Neural cell (in vitro differentiated cells): ENCODE results near the gene GRID1. TPM values are rescaled to one million over a fixed set of nuclear protein-coding genes. Genes with fewer than 3 reads are reported as not detected.
"Not testable (repeated sequence)": the region's sequence is repeated elsewhere in the genome, so short reads cannot be mapped to it uniquely, and the experiment has no call there.

Experiments used
- H2AFZ ChIP-seq: fragments of 200-600, 300-800 bp; sonication (generic), shearing (Covaris generic); 2 replicates; pipeline ENCODE4 v1.6.0; 2014; ENCODE audit warnings: low read depth, mild to moderate bottlenecking, antibody characterized with exemption, low read length, moderate library complexity
- H3F3A ChIP-seq: fragments of 200-600 bp; shearing (Covaris generic); 2 replicates; pipeline ENCODE4 v1.6.1; 2016; ENCODE audit warnings: mild to moderate bottlenecking, moderate library complexity, mixed read lengths, antibody characterized with exemption, low read length; ENCODE audit not compliant: insufficient read depth, poor library complexity, severe bottlenecking
- H3K27ac ChIP-seq: fragments of 200-600, 300-800 bp; sonication (generic), shearing (Covaris generic); 2 replicates; pipeline ENCODE4 v1.5.1; 2014; ENCODE audit warnings: mild to moderate bottlenecking, low read length, moderate library complexity
- H3K27me3 ChIP-seq: fragments of 300-800, 200-600 bp; sonication (generic), shearing (Covaris generic); 2 replicates; pipeline ENCODE4 v1.6.0; 2014; ENCODE audit warnings: mild to moderate bottlenecking, low read depth, low read length, moderate library complexity; ENCODE audit not compliant: insufficient read depth
- H3K36me3 ChIP-seq: fragments of 300-800, 200-600 bp; sonication (generic), shearing (Covaris generic); 2 replicates; pipeline ENCODE4 v1.5.1; 2014; ENCODE audit warnings: mild to moderate bottlenecking, antibody characterized with exemption, low read length, moderate library complexity; ENCODE audit not compliant: insufficient read depth
- H3K4me2 ChIP-seq: fragments of 300-800, 200-600 bp; sonication (generic), shearing (Covaris generic); 2 replicates; pipeline ENCODE4 v1.6.0; 2014; ENCODE audit warnings: mild to moderate bottlenecking, low read length
- H3K4me3 ChIP-seq: fragments of 300-800, 200-600 bp; sonication (generic), shearing (Covaris generic); 2 replicates; pipeline ENCODE4 v1.5.1; 2014; ENCODE audit warnings: mild to moderate bottlenecking, low read length, moderate library complexity
- H3K79me2 ChIP-seq: fragments of 200-600 bp; shearing (Covaris generic); replicated peaks from 2 replicates; pipeline ENCODE4 v1.6.0; 2014; ENCODE audit warnings: mild to moderate bottlenecking, low read length, moderate library complexity; ENCODE audit not compliant: insufficient read depth
- H3K9ac ChIP-seq: fragments of 300-800, 200-600 bp; sonication (generic), shearing (Covaris generic); 2 replicates; pipeline ENCODE4 v1.6.1; 2016; ENCODE audit warnings: mild to moderate bottlenecking, low read length, mixed read lengths
- H3K9me2 ChIP-seq: fragments of 200-600 bp; shearing (Covaris generic); 2 replicates; pipeline ENCODE4 v1.6.1; 2016; ENCODE audit warnings: mild to moderate bottlenecking, low read length, mixed read lengths; ENCODE audit not compliant: insufficient read depth
- H3K9me3 ChIP-seq: fragments of 200-600, 300-800 bp; sonication (generic), shearing (Covaris generic); 2 replicates; pipeline ENCODE4 v1.6.1; 2016; ENCODE audit warnings: mild to moderate bottlenecking, mixed run types, low read length, moderate library complexity, mixed read lengths
- H4K20me1 ChIP-seq: fragments of 200-600 bp; shearing (Covaris generic); 2 replicates; pipeline ENCODE4 v1.6.1; 2016; ENCODE audit warnings: mild to moderate bottlenecking, mixed run types; ENCODE audit not compliant: insufficient read depth
- CTCF ChIP-seq: fragments of 450-650 bp; IDR thresholded peaks from 2 replicates; pipeline ENCODE4 v1.5.1; 2014; ENCODE audit warnings: antibody characterized with exemption, mild to moderate bottlenecking, moderate library complexity; ENCODE audit not compliant: poor library complexity, severe bottlenecking
- EP300 ChIP-seq: fragments of 450-650 bp; conservative IDR thresholded peaks from 2 replicates; pipeline ENCODE4 v1.6.1; 2014; ENCODE audit warnings: antibody characterized with exemption, mild to moderate bottlenecking, moderate library complexity; ENCODE audit not compliant: poor library complexity, severe bottlenecking
- EZH2 ChIP-seq: fragments of 200-600, 300-800 bp; shearing (Covaris generic), sonication (generic); IDR thresholded peaks from 2 replicates; pipeline ENCODE4 v1.6.1; 2014; ENCODE audit warnings: antibody characterized with exemption, low read length, borderline replicate concordance, mild to moderate bottlenecking; ENCODE audit not compliant: insufficient read depth, poor library complexity, severe bottlenecking
- MXI1 ChIP-seq: fragments of 450-650 bp; conservative IDR thresholded peaks from 2 replicates; pipeline ENCODE4 v1.6.1; 2014; ENCODE audit warnings: antibody characterized with exemption, mild to moderate bottlenecking; ENCODE audit not compliant: poor library complexity, severe bottlenecking
- POLR2AphosphoS5 ChIP-seq: IDR thresholded peaks from 2 replicates; pipeline ENCODE4 v1.6.1; 2012
- RAD21 ChIP-seq: fragments of 450-650 bp; conservative IDR thresholded peaks from 2 replicates; pipeline ENCODE4 v1.6.1; 2014; ENCODE audit warnings: antibody characterized with exemption, mild to moderate bottlenecking, moderate library complexity
- REST ChIP-seq: IDR thresholded peaks from 2 replicates; pipeline ENCODE4 v1.6.1; 2012; ENCODE audit warnings: borderline replicate concordance
- SMC3 ChIP-seq: fragments of 450-650 bp; conservative IDR thresholded peaks from 2 replicates; pipeline ENCODE4 v1.6.1; 2014; ENCODE audit warnings: antibody characterized with exemption, mild to moderate bottlenecking, moderate library complexity; ENCODE audit not compliant: poor library complexity
- TAF1 ChIP-seq: IDR thresholded peaks from 2 replicates; pipeline ENCODE4 v1.6.1; 2012; ENCODE audit warnings: low read depth
- polyA plus RNA-seq: library from polyadenylated mRNA; depleted of rRNA; stranded (reverse); fragments of >200 nt; gene quantifications from 2 replicates; pipeline ENCODE4 v1.2.3, GENCODE V29; 2014

The GRID1 gene
- polyA plus RNA-seq, 1 donor from 2014 or later: 7.3 TPM

GRCh38 chr10:85946713-85947326 lies 419.8 kb downstream of the GRID1 start:
- H3K79me2 ChIP-seq: no peaks in the 10 kb centered on the region
- no peaks in the 10 kb centered on the region for H3K27me3 ChIP-seq
- H3K4me3 ChIP-seq: no peak overlapping the region
- no peak overlapping the region for H3K4me2 ChIP-seq
- H3K9me2 ChIP-seq: no peaks in the 10 kb centered on the region
- no peak overlapping the region for H2AFZ ChIP-seq
- no peaks in the 10 kb centered on the region for H3K9me3 ChIP-seq
- no peak overlapping the region for H3K9ac ChIP-seq
- H3F3A ChIP-seq: no peaks in the 10 kb centered on the region
- H4K20me1 ChIP-seq: no peaks in the 10 kb centered on the region
- TF ChIP-seq RAD21 (no peak), EZH2 (no peak), SMC3 (no peak), MXI1 (no peak), POLR2AphosphoS5 (no peak)
- H3K27ac ChIP-seq: no peak overlapping the region
- no peaks in the 10 kb centered on the region for H3K36me3 ChIP-seq

GRCh38 chr10:85936161-85936560 lies 430.4 kb downstream of the GRID1 start:
- Histone ChIP-seq H4K20me1 (no peaks in the 10 kb centered on the region), H3K36me3 (no peaks in the 10 kb centered on the region), H3K27me3 (no peaks in the 10 kb centered on the region), H3F3A (no peaks in the 10 kb centered on the region), H2AFZ (no peak overlapping the region), H3K9ac (no peak overlapping the region), H3K4me2 (no peak overlapping the region), H3K79me2 (no peaks in the 10 kb centered on the region), H3K9me3 (no peaks in the 10 kb centered on the region), H3K4me3 (no peak overlapping the region), H3K9me2 (no peaks in the 10 kb centered on the region), H3K27ac (no peak overlapping the region)
- no peak for TF ChIP-seq RAD21
- TF ChIP-seq EP300: no peak
- no peak for TF ChIP-seq TAF1
- no peak for TF ChIP-seq SMC3
- TF ChIP-seq EZH2: no peak

- Histone ChIP-seq H3K27ac (no peak overlapping the region), H2AFZ (no peak overlapping the region), H3K36me3 (no peaks in the 10 kb centered on the region), H3K79me2 (no peaks in the 10 kb centered on the region), H3K4me2 (no peak overlapping the region), H4K20me1 (no peaks in the 10 kb centered on the region), H3K9me2 (no peaks in the 10 kb centered on the region), H3K9ac (no peak overlapping the region), H3F3A (no peaks in the 10 kb centered on the region), H3K9me3 (no peaks in the 10 kb centered on the region), H3K27me3 (no peaks in the 10 kb centered on the region), H3K4me3 (no peak overlapping the region)
- no peak for TF ChIP-seq EP300
- TF ChIP-seq REST: no peak
- TF ChIP-seq TAF1: no peak
- TF ChIP-seq CTCF: no peak
- no peak for TF ChIP-seq MXI1
- no peak for TF ChIP-seq EZH2
- TF ChIP-seq RAD21: no peak
- no peak for TF ChIP-seq SMC3
- TF ChIP-seq POLR2AphosphoS5: no peak
These were observed 432.0 kb downstream of the GRID1 start for GRCh38 chr10:85934586-85934985.

- H3F3A ChIP-seq, H3K27me3 ChIP-seq, H4K20me1 ChIP-seq, H3K79me2 ChIP-seq, H3K9ac ChIP-seq, H3K9me3 ChIP-seq, H3K36me3 ChIP-seq, H3K4me3 ChIP-seq, H3K9me2 ChIP-seq, H3K27ac ChIP-seq, H3K4me2 ChIP-seq, H2AFZ ChIP-seq: not testable (repeated sequence)
These were observed 436.6 kb downstream of the GRID1 start for GRCh38 chr10:85929993-85930392.
